Measurements from ENCODE around the gene DNAJB12. TPM values are rescaled to one million over a fixed set of nuclear protein-coding genes. Genes with fewer than 3 reads are reported as not detected.
"Not testable (repeated sequence)": the region's sequence is repeated elsewhere in the genome, so short reads cannot be mapped to it uniquely, and the experiment has no call there.

The DNAJB12 gene
- total and polyA plus RNA-seq, 10 donors, result 13.6 to 55.4 (median 40.5) TPM

DNA sequence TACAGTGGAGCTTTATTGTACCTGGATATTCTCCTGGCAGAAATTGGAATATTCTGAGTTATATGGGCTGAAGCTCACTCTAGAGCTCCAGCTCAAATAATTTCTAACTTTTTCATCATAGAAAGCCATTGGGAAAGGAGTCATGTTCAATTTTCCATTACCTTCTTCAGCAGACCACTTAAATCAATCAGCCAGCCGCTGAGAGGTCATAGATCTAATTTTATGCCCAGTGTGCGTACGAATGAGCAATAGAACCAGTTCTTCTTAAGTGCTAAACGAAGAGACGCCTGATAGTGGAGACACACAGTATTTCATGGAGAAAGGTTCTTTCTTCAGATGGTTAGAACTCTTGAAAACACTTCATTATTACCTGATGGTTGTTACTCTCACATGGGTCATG is 35.0 kb upstream of the DNAJB12 start:
- intact Hi-C loops (cut with DNase I; ENCODE audit: low total_unique reads), result no loop called here
- WGBS, 5 donors, result 96 to 98% (median 97%) methylated on average over 5 of the region's 5 CpGs

DNA sequence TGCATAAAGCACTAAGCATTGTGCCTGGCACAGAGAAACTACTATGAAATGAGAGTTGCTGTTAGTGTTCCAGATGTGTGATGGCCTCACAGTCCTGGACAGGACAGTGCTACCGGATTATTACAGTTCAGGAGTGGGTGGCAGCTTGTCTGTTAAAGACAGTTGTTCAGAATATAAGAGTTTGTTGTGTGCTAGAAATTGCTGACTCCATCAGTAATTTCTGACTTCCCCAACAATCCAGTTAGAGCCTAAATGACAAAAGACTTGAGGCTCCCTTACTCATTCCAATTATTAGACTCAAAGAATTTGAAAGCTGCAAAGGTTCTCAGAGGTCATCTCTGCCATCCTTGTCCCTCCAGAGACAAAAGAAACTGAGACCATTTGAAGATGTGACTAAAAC is 34.3 kb upstream of the DNAJB12 start:
- Histone ChIP-seq H3K9me3 (no peaks in the 10 kb centered on the region), H3K36me3 (peaks cover 0 to 31% (median 0%) of the 10 kb centered on the region in 6 donors), H3K27me3 (replicated peaks in 1 of 7) (no peaks in the 10 kb centered on the region), H3K4me3 (no peak overlapping the region), H3K27ac (no peak overlapping the region), H3K4me1 (peaks cover 0 to 30% (median 5%) of the 10 kb centered on the region in 6 donors)
- no peak for TF ChIP-seq POLR2AphosphoS5 (IDR thresholded peaks at IDR 0.05)
- no peak for TF ChIP-seq POLR2A (IDR thresholded peaks at IDR 0.05)
- TF ChIP-seq, protein P1, sequence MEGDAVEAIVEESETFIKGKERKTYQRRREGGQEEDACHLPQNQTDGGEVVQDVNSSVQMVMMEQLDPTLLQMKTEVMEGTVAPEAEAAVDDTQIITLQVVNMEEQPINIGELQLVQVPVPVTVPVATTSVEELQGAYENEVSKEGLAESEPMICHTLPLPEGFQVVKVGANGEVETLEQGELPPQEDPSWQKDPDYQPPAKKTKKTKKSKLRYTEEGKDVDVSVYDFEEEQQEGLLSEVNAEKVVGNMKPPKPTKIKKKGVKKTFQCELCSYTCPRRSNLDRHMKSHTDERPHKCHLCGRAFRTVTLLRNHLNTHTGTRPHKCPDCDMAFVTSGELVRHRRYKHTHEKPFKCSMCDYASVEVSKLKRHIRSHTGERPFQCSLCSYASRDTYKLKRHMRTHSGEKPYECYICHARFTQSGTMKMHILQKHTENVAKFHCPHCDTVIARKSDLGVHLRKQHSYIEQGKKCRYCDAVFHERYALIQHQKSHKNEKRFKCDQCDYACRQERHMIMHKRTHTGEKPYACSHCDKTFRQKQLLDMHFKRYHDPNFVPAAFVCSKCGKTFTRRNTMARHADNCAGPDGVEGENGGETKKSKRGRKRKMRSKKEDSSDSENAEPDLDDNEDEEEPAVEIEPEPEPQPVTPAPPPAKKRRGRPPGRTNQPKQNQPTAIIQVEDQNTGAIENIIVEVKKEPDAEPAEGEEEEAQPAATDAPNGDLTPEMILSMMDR (IDR thresholded peaks at IDR 0.05 in 8 of 11, conservative IDR thresholded peaks at IDR 0.05 in 3 of 11), result no peak
- intact Hi-C loops (cut with DNase I; ENCODE audit: low total_unique reads), result no loop called here
- WGBS, 5 donors, result 90 to 97% (median 92%) methylated on average over 1 of the region's 1 CpG
- no peak for DNase-seq

More for the DNA sequence above, 35.0 kb upstream of the DNAJB12 start:
- Histone ChIP-seq H3K27ac (no peak overlapping the region), H3K27me3 (replicated peaks in 1 of 7) (no peaks in the 10 kb centered on the region), H3K36me3 (peaks cover 0 to 31% (median 0%) of the 10 kb centered on the region in 6 donors), H3K4me3 (no peak overlapping the region), H3K9me3 (no peaks in the 10 kb centered on the region), H3K4me1 (peaks cover 0 to 27% (median 5%) of the 10 kb centered on the region in 6 donors)
- no peak for DNase-seq
- TF ChIP-seq POLR2A (IDR thresholded peaks at IDR 0.05) (no peak), POLR2AphosphoS5 (IDR thresholded peaks at IDR 0.05) (no peak)

DNA sequence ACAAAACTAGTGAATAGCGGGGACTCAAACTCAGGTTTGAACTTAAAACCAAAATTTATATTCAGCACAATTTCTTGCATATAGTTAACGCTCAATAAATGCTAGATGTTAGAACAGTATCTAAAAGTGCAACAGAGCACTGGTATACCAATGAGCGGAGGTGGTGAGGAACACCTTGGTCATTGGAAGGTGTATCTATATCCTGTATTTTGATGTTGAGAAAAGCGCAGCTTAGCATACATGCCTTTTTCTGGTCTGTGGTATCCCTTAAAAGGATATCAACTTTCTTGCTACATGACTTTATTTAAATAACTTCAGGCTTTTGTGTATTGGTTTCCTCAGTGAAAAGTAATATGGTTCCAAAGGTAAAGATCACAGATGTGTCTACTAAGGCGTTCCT is 33.3 kb upstream of the DNAJB12 start:
- Histone ChIP-seq H3K9me3 (no peaks in the 10 kb centered on the region), H3K4me3 (no peak overlapping the region), H3K4me1 (peaks cover 0 to 30% (median 5%) of the 10 kb centered on the region in 6 donors), H3K27me3 (replicated peaks in 1 of 7) (no peaks in the 10 kb centered on the region), H3K36me3 (peaks cover 0 to 24% (median 0%) of the 10 kb centered on the region in 6 donors), H3K27ac (no peak overlapping the region)
- no peak for DNase-seq
- TF ChIP-seq POLR2AphosphoS5 (IDR thresholded peaks at IDR 0.05), result no peak
- WGBS, 5 donors, result 93 to 97% (median 96%) methylated on average over 5 of the region's 5 CpGs
- intact Hi-C loops (cut with DNase I; ENCODE audit: low total_unique reads), result no loop called here

DNA sequence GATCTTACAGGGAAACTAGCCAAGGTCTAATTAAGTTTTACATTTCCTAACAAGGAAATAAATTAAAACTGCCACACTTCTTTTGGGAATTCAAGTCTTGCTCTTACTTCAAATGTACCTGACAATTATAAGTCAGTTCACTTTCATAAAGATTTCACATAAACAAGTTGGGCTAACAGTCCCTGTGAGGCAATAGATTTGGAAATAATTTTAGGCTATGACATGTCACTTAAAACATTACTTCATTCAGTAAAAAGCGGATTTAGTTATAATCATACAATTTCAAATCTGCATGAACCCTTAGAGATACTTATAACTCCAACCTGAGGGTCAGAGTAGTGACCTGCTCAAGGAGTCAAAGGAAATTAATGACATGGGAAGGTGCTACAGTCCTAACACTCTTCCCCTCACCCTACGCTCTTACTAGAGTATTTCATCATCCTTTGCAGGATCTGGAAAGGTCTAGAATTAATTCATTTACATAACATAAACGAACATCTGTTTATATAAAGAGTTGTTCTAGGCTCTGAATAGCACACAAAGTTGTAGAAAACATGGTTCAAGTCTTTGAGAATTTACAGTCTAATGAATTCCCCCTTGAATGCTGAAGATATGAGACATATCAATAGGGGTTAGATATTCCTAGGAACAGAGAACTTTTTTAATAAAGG is 32.3 kb upstream of the DNAJB12 start:
- H3K4me3 ChIP-seq, result no peak overlapping the region
- H3K36me3 ChIP-seq, result peaks cover 0 to 14% (median 0%) of the 10 kb centered on the region in 6 donors
- DNase-seq, result no peak
- TF ChIP-seq, protein P1 (IDR thresholded peaks at IDR 0.05 in 8 of 11, conservative IDR thresholded peaks at IDR 0.05 in 3 of 11), result no peak
- no peak for TF ChIP-seq POLR2AphosphoS5 (IDR thresholded peaks at IDR 0.05)
- TF ChIP-seq POLR2A (IDR thresholded peaks at IDR 0.05), result no peak
- 54 to 84% (median 65%) methylated on average over 3 of the region's 3 CpGs for WGBS, 5 donors
- intact Hi-C loops (cut with DNase I; ENCODE audit: low total_unique reads), result no loop called here
- H3K4me1 ChIP-seq, result peaks cover 0 to 30% (median 5%) of the 10 kb centered on the region in 6 donors
- no peaks in the 10 kb centered on the region for H3K9me3 ChIP-seq
- peak overlapping the region in 3 of 8 donors; percentile 36 to 68 (median 56) for H3K27ac ChIP-seq
- no peaks in the 10 kb centered on the region for H3K27me3 ChIP-seq (replicated peaks in 1 of 7)

DNA sequence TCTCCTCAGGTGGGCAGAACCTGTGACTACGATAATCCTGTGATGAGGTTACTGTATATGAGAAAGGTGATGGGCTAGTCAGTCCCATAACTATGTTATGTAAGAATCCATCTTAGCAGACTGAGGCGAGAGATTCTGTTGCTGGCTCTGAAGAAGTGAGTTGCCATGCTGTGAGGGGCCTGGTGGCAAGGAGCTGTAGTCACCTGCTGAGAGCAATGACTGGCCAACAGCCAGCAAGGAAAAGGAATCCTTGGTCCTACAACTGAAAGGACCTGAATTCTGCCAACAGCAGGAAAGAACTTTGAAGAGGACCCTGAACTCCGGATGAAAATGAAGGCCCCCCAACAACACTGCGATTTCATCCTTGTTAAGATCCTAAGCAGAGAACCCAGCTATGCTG is 31.0 kb upstream of the DNAJB12 start:
- Histone ChIP-seq H3K4me3 (no peak overlapping the region), H3K36me3 (peaks cover 0 to 12% (median 0%) of the 10 kb centered on the region in 6 donors), H3K9me3 (no peaks in the 10 kb centered on the region), H3K27me3 (replicated peaks in 1 of 7) (no peaks in the 10 kb centered on the region), H3K4me1 (peaks cover 0 to 30% (median 5%) of the 10 kb centered on the region in 6 donors), H3K27ac (peak overlapping the region in 5 of 8 donors; percentile 26 to 68 (median 56))
- WGBS, 5 donors, result 81 to 86% (median 85%) methylated on average over 4 of the region's 4 CpGs
- DNase-seq, result no peak
- TF ChIP-seq, protein P1 (IDR thresholded peaks at IDR 0.05 in 8 of 11, conservative IDR thresholded peaks at IDR 0.05 in 3 of 11), result no peak
- TF ChIP-seq POLR2A (IDR thresholded peaks at IDR 0.05), result no peak
- no peak for TF ChIP-seq POLR2AphosphoS5 (IDR thresholded peaks at IDR 0.05)
- intact Hi-C loops (cut with DNase I; ENCODE audit: low total_unique reads), result no loop called here

DNA sequence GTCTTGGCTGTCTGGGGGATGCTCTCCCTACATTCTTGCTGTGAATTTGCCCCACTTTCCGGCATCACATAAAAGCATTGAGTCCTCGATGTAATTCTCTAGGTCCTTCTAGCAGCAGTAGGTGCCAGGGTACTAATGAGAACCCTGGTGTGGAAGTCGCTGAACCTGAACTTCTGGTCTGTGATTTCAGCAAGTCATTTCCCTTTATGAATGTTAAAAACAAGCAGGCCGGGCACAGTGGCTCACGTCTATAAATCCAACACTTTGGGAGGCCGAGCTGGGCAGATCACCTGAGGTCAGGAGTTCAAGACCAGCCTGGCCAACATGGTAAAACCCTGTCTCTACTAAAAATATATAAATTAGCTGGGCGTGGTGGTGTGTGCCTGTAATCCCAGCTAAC is 30.3 kb upstream of the DNAJB12 start:
- H3K27me3 ChIP-seq (replicated peaks in 1 of 7); DNase-seq; H3K9me3 ChIP-seq; intact Hi-C loops (cut with DNase I; ENCODE audit: low total_unique reads); H3K4me3 ChIP-seq: not testable (repeated sequence)
- H3K27ac ChIP-seq, result peak overlapping the region in 5 of 8 donors; percentile 26 to 68 (median 56)
- WGBS, 5 donors, result 43 to 64% (median 59%) methylated on average over 7 of the region's 7 CpGs
- H3K36me3 ChIP-seq, result peaks cover 0 to 12% (median 0%) of the 10 kb centered on the region in 6 donors
- peaks cover 0 to 30% (median 5%) of the 10 kb centered on the region in 6 donors for H3K4me1 ChIP-seq
